Measurements from ENCODE around the gene DSCAML1.

The DSCAML1 gene

DNA sequence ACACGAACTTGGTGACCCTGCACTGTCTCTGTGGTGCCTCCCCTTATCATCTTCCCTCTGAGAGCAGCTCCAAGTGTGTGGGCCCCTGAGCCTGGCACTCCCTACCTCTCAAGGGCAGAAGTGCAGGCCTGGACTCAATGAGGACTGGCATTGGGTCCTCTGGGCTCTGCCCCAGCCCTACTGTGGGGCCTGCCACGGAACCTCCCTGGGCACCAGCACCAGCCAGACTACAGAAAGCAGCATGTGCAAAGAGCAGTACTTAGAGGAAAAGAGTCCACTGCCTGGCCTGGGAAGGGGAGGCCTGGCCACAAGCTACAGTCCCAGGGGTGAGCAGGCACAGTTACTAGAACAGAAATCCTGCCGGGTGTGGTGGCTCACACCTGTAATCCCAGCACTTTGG is 222.5 kb downstream of the DSCAML1 start:
- TF ChIP-seq, protein P1, sequence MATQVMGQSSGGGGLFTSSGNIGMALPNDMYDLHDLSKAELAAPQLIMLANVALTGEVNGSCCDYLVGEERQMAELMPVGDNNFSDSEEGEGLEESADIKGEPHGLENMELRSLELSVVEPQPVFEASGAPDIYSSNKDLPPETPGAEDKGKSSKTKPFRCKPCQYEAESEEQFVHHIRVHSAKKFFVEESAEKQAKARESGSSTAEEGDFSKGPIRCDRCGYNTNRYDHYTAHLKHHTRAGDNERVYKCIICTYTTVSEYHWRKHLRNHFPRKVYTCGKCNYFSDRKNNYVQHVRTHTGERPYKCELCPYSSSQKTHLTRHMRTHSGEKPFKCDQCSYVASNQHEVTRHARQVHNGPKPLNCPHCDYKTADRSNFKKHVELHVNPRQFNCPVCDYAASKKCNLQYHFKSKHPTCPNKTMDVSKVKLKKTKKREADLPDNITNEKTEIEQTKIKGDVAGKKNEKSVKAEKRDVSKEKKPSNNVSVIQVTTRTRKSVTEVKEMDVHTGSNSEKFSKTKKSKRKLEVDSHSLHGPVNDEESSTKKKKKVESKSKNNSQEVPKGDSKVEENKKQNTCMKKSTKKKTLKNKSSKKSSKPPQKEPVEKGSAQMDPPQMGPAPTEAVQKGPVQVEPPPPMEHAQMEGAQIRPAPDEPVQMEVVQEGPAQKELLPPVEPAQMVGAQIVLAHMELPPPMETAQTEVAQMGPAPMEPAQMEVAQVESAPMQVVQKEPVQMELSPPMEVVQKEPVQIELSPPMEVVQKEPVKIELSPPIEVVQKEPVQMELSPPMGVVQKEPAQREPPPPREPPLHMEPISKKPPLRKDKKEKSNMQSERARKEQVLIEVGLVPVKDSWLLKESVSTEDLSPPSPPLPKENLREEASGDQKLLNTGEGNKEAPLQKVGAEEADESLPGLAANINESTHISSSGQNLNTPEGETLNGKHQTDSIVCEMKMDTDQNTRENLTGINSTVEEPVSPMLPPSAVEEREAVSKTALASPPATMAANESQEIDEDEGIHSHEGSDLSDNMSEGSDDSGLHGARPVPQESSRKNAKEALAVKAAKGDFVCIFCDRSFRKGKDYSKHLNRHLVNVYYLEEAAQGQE (IDR thresholded peaks at IDR 0.05; ENCODE audit: insufficient read depth in 1 of 2, low read depth in 2 of 2, low read length in 2 of 2) = no peak
- TF ChIP-seq SIN3A (IDR thresholded peaks at IDR 0.05; ENCODE audit: borderline replicate concordance, insufficient read depth, low read length) (no peak), TAF1 (IDR thresholded peaks at IDR 0.05; ENCODE audit: borderline replicate concordance, insufficient read depth, low read length) (no peak), POLR2AphosphoS5 (IDR thresholded peaks at IDR 0.05; ENCODE audit: low read depth, low read length) (no peak), FOXP2 (optimal IDR thresholded peaks at IDR 0.05; ENCODE audit: borderline replicate concordance, extremely low read depth, extremely low read length, insufficient read depth) (no peak)

DNA sequence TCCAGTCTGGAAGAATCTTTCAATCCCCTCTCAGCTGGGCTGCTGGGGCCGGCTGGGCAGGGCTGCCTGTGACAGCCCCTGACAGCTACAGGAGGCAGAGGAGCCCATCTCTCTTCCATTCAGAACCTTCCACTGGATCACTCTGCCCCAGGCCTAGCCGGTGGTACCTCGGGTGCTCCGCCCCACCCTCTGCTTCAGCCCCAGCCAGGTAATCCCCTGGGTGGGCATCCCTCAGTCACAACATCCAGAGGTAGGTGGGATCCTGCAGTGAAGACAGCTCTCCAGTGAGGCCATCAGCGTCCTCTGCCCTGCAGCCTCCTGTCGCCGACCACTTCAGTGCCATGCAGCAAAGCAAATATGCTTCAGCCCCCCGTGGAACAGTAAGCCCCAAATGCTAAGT is 223.7 kb downstream of the DSCAML1 start:
- TF ChIP-seq, protein P1 (IDR thresholded peaks at IDR 0.05; ENCODE audit: insufficient read depth in 1 of 2, low read depth in 2 of 2, low read length in 2 of 2) = no peak
- TF ChIP-seq TAF1 (IDR thresholded peaks at IDR 0.05; ENCODE audit: borderline replicate concordance, insufficient read depth, low read length) = no peak
- TF ChIP-seq FOXP2 (optimal IDR thresholded peaks at IDR 0.05; ENCODE audit: borderline replicate concordance, extremely low read depth, extremely low read length, insufficient read depth) = no peak
- TF ChIP-seq POLR2AphosphoS5 (IDR thresholded peaks at IDR 0.05; ENCODE audit: low read depth, low read length) = no peak
- TF ChIP-seq SIN3A (IDR thresholded peaks at IDR 0.05; ENCODE audit: borderline replicate concordance, insufficient read depth, low read length) = no peak

DNA sequence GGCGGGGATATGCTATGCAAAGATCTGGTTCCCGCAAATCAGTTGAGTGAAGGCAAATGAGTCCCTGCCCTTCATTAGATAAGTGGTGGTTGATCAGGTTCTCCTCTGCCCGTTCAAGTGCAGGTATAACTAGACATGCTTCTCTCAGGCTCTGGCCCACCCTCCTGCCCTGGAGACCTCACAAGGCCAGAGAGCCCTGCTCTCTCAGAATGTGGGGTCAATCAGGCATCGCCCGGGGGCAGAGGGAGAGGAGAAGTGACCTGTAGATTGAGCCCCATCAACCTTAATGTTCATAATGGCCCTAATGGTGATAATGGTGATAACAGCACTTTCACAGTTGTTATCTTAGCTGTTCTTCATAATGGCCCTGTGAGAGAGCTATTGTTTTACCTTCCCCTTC is 224.3 kb downstream of the DSCAML1 start:
- TF ChIP-seq, protein P1 (IDR thresholded peaks at IDR 0.05; ENCODE audit: insufficient read depth in 1 of 2, low read depth in 2 of 2, low read length in 2 of 2) = no peak
- no peak for TF ChIP-seq TAF1 (IDR thresholded peaks at IDR 0.05; ENCODE audit: borderline replicate concordance, insufficient read depth, low read length)
- no peak for TF ChIP-seq POLR2AphosphoS5 (IDR thresholded peaks at IDR 0.05; ENCODE audit: low read depth, low read length)
- TF ChIP-seq FOXP2 (optimal IDR thresholded peaks at IDR 0.05; ENCODE audit: borderline replicate concordance, extremely low read depth, extremely low read length, insufficient read depth) = no peak
- TF ChIP-seq SIN3A (IDR thresholded peaks at IDR 0.05; ENCODE audit: borderline replicate concordance, insufficient read depth, low read length) = no peak

DNA sequence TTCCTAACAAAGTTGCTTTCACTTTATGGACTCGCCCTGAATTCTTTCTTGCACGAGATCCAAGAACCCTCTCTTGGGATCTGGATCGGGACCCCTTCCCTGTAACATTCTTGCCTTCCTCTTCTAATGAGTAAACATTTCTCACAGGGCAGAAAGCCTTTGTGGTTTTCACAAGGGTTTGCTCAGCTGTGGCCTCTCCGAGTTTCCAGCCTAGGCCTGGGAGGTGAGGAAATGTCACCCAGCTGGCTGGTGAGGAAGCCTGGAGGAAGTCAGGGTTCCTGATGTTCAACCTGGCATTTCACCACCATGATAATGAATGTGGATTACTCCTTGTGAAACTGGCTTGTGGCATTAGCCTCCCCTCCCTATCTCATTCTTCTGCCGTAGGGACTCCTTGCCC is 224.9 kb downstream of the DSCAML1 start:
- no peak for TF ChIP-seq TAF1 (IDR thresholded peaks at IDR 0.05; ENCODE audit: borderline replicate concordance, insufficient read depth, low read length)
- TF ChIP-seq, protein P1 (IDR thresholded peaks at IDR 0.05; ENCODE audit: insufficient read depth in 1 of 2, low read depth in 2 of 2, low read length in 2 of 2) = no peak

DNA sequence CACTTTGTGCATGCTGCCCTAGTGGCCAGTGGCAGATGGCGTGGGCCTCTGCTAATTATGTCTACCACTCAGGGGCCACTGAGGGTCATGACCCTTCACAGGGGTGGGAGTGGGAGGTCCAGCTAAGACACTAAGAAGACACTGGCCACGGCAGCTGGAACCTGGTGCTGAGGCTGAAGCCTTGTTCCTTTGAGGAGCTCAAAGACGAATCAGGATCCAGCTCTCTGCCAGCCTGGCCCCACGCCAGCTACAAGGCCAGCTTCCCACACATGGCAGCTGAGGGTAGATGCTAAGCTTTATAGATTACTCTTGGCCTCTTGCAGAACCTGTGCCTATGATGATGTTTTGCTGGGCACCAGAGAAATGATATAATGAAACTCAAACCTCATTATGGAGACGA is 226.3 kb downstream of the DSCAML1 start:
- TF ChIP-seq POLR2AphosphoS5 (IDR thresholded peaks at IDR 0.05; ENCODE audit: low read depth, low read length) = no peak
- no peak for TF ChIP-seq TAF1 (IDR thresholded peaks at IDR 0.05; ENCODE audit: borderline replicate concordance, insufficient read depth, low read length)
- no peak for TF ChIP-seq SIN3A (IDR thresholded peaks at IDR 0.05; ENCODE audit: borderline replicate concordance, insufficient read depth, low read length)
- TF ChIP-seq FOXP2 (optimal IDR thresholded peaks at IDR 0.05; ENCODE audit: borderline replicate concordance, extremely low read depth, extremely low read length, insufficient read depth) = no peak
- TF ChIP-seq, protein P1 (IDR thresholded peaks at IDR 0.05; ENCODE audit: insufficient read depth in 1 of 2, low read depth in 2 of 2, low read length in 2 of 2) = no peak
